ENCODE results near the gene CHSY1. TPM values are rescaled to one million over a fixed set of nuclear protein-coding genes. Genes with fewer than 3 reads are reported as not detected.

The CHSY1 gene
- total RNA-seq, 2 donors from 2014 or later: 10.5 to 12.9 TPM

- no peak for ATAC-seq
- H3K4me3 Mint-ChIP-seq: no peak overlapping the region
- DNase-seq: no peak
- peak overlapping the region; percentile 27 for H3K27ac Mint-ChIP-seq
- H3K36me3 Mint-ChIP-seq (ENCODE audit: low read depth): peaks cover 2% of the 10 kb centered on the region
- H3K4me1 Mint-ChIP-seq: peaks cover 24% of the 10 kb centered on the region
- H3K27me3 Mint-ChIP-seq: no peaks in the 10 kb centered on the region
- no peaks in the 10 kb centered on the region for H3K9me3 ChIP-seq (ENCODE audit: control insufficient read depth, low read length, poor library complexity, severe bottlenecking)
These were observed 71.1 kb downstream of the CHSY1 start for GRCh38 chr15:101180620-101181307.

GRCh38 chr15:101179341-101180153 is 72.3 kb downstream of the CHSY1 start:
- no peaks in the 10 kb centered on the region for H3K27me3 Mint-ChIP-seq
- peak overlapping the region; percentile 27 for H3K27ac Mint-ChIP-seq
- no peak for ATAC-seq
- no peaks in the 10 kb centered on the region for H3K9me3 ChIP-seq (ENCODE audit: control insufficient read depth, low read length, poor library complexity, severe bottlenecking)
- peaks cover 2% of the 10 kb centered on the region for H3K36me3 Mint-ChIP-seq (ENCODE audit: low read depth)
- peaks cover 19% of the 10 kb centered on the region for H3K4me1 Mint-ChIP-seq
- H3K4me3 Mint-ChIP-seq: no peak overlapping the region
- no peak for DNase-seq

DNA sequence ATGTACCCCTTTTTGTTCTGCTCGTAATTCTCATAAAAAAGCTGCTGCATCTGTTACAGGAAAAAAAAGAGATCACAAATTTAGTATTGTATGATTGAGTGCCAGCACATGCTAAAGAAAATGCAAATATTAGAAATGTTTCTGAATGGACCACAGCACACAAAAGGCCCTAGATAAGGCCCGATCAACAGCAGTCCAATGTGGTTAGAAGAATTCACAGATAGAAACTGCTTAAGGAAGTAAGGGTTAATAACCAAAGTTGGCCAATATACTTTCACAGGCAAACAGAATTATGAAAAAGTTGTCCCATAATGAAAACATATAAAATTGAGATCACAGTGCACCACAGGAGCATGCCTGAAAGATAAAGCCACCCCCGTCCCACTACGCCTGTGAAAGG is 72.9 kb downstream of the CHSY1 start:
- DNase-seq (no peak), ATAC-seq (no peak)
- Mint-ChIP-seq H3K27me3 (no peaks in the 10 kb centered on the region), H3K36me3 (ENCODE audit: low read depth) (peaks cover 2% of the 10 kb centered on the region), H3K4me1 (peaks cover 19% of the 10 kb centered on the region), H3K4me3 (no peak overlapping the region), H3K27ac (no peak overlapping the region)
- no peaks in the 10 kb centered on the region for H3K9me3 ChIP-seq (ENCODE audit: control insufficient read depth, low read length, poor library complexity, severe bottlenecking)

GRCh38 chr15:101178479-101178878 is 73.4 kb downstream of the CHSY1 start:
- Mint-ChIP-seq H3K36me3 (ENCODE audit: low read depth) (peaks cover 2% of the 10 kb centered on the region), H3K4me1 (peaks cover 18% of the 10 kb centered on the region)

GRCh38 chr15:101177866-101178265 is 74.0 kb downstream of the CHSY1 start:
- no peaks in the 10 kb centered on the region for H3K9me3 ChIP-seq (ENCODE audit: control insufficient read depth, low read length, poor library complexity, severe bottlenecking)
- Mint-ChIP-seq H3K4me3 (no peak overlapping the region), H3K27ac (no peak overlapping the region), H3K4me1 (peaks cover 14% of the 10 kb centered on the region), H3K36me3 (ENCODE audit: low read depth) (peaks cover 2% of the 10 kb centered on the region), H3K27me3 (no peaks in the 10 kb centered on the region)
- DNase-seq (no peak), ATAC-seq (no peak)

More at GRCh38 chr15:101178479-101178878, 73.4 kb downstream of the CHSY1 start:
- DNase-seq (no peak), ATAC-seq (no peak)
- Mint-ChIP-seq H3K27me3 (no peaks in the 10 kb centered on the region), H3K4me3 (no peak overlapping the region), H3K27ac (no peak overlapping the region)
- no peaks in the 10 kb centered on the region for H3K9me3 ChIP-seq (ENCODE audit: control insufficient read depth, low read length, poor library complexity, severe bottlenecking)

DNA sequence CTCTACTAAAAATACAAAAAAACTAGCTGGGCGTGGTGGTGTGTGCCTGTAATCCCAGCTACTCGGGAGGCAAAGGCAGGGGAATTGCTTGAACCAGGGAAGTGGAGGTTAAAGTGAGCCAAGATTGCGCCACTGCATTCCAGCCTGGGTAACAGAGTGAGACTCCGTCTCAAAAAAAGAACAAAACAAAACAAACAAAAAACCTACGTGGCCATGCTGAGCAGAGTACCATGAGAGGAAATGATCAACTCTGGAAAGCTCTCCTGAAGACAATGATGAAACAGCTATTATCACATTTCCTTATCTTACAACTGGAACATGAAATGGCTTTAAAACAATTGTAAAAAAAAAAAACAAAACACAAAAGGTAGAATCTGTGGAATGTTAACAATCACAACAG is 75.2 kb downstream of the CHSY1 start:
- no peak for ATAC-seq
- Mint-ChIP-seq H3K27ac (peak overlapping the region; percentile 34), H3K4me3 (no peak overlapping the region), H3K4me1 (peaks cover 13% of the 10 kb centered on the region), H3K27me3 (no peaks in the 10 kb centered on the region), H3K36me3 (ENCODE audit: low read depth) (peaks cover under 1% of the 10 kb centered on the region)
- DNase-seq: no peak
- H3K9me3 ChIP-seq (ENCODE audit: control insufficient read depth, low read length, poor library complexity, severe bottlenecking): no peaks in the 10 kb centered on the region

DNA sequence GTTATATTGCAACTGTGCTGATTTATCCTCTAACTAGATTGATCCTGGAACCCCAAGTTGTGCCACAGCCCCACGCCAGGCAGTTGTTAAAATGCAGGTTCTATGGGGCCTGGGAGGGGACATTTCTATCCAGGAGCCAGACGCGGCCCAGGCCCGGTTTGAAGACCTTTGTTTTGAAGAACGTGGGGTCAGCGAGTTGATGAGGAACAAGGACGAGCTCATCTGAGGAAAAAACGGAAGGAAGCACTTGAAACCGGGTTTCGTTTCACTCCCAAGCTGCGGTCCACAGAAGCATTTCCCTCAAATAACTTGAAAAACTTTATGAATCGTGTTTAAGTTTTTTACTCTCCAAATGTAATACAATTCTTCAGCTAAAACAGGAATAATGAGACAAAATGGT is 76.4 kb downstream of the CHSY1 start:
- Mint-ChIP-seq H3K27ac (no peak overlapping the region), H3K27me3 (no peaks in the 10 kb centered on the region), H3K4me1 (peaks cover 7% of the 10 kb centered on the region), H3K36me3 (ENCODE audit: low read depth) (no peaks in the 10 kb centered on the region), H3K4me3 (no peak overlapping the region)
- no peaks in the 10 kb centered on the region for H3K9me3 ChIP-seq (ENCODE audit: control insufficient read depth, low read length, poor library complexity, severe bottlenecking)
- ATAC-seq (no peak), DNase-seq (no peak)

GRCh38 chr15:101174152-101174920 is 77.5 kb downstream of the CHSY1 start:
- H3K4me3 Mint-ChIP-seq: peak overlapping the region; percentile 12
- H3K4me1 Mint-ChIP-seq: peaks cover 10% of the 10 kb centered on the region
- no peak overlapping the region for H3K27ac Mint-ChIP-seq
- H3K9me3 ChIP-seq (ENCODE audit: control insufficient read depth, low read length, poor library complexity, severe bottlenecking): no peaks in the 10 kb centered on the region
- DNase-seq (no peak), ATAC-seq (no peak)
- no peaks in the 10 kb centered on the region for H3K27me3 Mint-ChIP-seq
- no peaks in the 10 kb centered on the region for H3K36me3 Mint-ChIP-seq (ENCODE audit: low read depth)

- Mint-ChIP-seq H3K4me1 (peaks cover 17% of the 10 kb centered on the region), H3K4me3 (no peak overlapping the region), H3K27me3 (no peaks in the 10 kb centered on the region), H3K36me3 (ENCODE audit: low read depth) (no peaks in the 10 kb centered on the region), H3K27ac (no peak overlapping the region)
- no peaks in the 10 kb centered on the region for H3K9me3 ChIP-seq (ENCODE audit: control insufficient read depth, low read length, poor library complexity, severe bottlenecking)
- DNase-seq (no peak), ATAC-seq (no peak)
These were observed 78.4 kb downstream of the CHSY1 start for GRCh38 chr15:101173233-101174119.

DNA sequence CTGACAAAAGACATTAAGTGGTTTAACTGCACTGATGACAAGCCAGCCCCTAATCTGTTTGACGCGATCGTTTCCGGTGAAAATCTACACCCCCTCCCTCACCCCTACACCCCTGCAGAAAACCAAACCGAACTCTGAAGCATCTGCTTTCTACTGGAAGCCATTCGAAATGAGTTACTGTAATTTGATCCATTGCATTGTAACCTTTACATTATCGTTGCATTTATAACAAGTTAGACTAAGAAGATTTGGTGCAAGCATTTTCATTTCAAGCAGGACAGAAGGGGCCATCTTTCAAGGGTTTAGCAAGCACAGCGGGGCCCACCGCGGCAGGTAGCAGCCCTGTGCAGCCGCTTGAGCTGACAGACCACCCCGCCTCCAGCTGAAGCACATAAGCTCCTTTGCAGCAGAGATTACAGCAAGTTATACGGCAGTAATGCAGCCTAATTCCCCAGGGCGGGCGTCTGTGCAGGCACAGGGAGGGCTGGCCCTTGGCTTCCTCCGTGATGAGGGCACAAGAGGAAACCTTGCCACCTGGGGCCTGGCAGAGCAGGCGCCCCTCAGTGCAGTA is 79.3 kb downstream of the CHSY1 start:
- ATAC-seq (no peak), DNase-seq (no peak)
- H3K4me1 Mint-ChIP-seq: peaks cover 24% of the 10 kb centered on the region
- no peaks in the 10 kb centered on the region for H3K36me3 Mint-ChIP-seq (ENCODE audit: low read depth)
- no peaks in the 10 kb centered on the region for H3K9me3 ChIP-seq (ENCODE audit: control insufficient read depth, low read length, poor library complexity, severe bottlenecking)
- H3K27ac Mint-ChIP-seq: no peak overlapping the region
- no peaks in the 10 kb centered on the region for H3K27me3 Mint-ChIP-seq
- H3K4me3 Mint-ChIP-seq: no peak overlapping the region

DNA sequence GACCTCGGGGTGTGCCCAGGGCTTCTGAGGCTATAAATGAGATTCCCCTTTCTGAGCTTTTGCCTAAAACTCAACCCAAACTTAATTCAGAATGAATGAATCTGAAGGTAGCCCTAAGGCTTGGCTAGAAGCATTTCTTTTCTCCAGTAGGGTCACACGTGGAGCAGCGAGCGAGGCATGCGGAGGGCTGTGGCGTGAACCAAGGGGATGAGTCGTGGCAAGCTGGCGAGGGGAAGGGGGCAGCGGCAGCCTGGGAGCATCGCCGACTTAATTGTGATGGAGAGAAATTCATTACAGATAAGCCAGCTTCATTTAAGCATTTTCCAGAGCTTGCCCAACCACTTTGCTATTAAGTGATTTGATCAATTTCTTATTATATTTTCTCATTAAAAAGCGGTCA is 79.9 kb downstream of the CHSY1 start:
- H3K4me3 Mint-ChIP-seq: no peak overlapping the region
- H3K36me3 Mint-ChIP-seq (ENCODE audit: low read depth): no peaks in the 10 kb centered on the region
- DNase-seq: no peak
- H3K4me1 Mint-ChIP-seq: peaks cover 26% of the 10 kb centered on the region
- no peaks in the 10 kb centered on the region for H3K27me3 Mint-ChIP-seq
- H3K27ac Mint-ChIP-seq: no peak overlapping the region
- ATAC-seq: no peak
- H3K9me3 ChIP-seq (ENCODE audit: control insufficient read depth, low read length, poor library complexity, severe bottlenecking): no peaks in the 10 kb centered on the region

DNA sequence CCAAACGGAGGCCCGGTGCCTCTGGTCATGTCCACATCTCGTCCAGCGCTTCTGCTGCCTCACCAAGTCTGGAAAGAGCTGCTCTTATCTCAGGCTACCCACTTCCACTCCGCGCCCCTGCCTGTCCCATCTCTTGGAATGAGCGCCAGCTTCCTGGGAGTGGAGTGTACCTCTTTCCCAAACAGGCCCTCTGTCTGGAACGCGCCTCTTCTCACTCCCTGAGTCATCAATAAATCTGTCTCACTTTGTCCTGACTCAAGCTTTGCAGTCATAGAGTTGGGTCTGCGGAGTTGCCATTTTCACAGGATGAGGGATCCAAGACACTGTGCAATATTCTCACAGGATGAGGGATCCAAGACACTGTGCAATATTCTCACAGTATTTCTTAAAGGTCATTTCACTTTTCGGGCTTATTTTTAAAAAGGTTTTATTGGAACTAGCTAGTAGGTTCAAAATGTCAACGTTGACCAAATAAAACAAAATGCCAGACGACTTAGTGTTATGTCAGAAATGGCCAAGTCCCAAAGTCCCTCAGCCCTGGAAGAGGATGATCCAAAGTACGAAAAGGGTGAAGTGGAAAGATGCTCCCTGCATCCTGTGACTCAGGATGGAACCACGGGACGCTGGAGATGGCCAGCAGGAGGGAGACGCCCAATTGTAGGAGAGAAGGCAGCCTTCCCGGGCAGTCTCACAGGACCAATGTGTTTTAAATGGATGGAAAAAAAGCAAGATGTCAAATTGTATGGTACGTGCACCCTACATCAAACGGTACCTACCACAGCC is 81.1 kb downstream of the CHSY1 start:
- peaks cover 24% of the 10 kb centered on the region for H3K4me1 Mint-ChIP-seq
- H3K4me3 Mint-ChIP-seq: no peak overlapping the region
- H3K27me3 Mint-ChIP-seq: no peaks in the 10 kb centered on the region
- no peaks in the 10 kb centered on the region for H3K36me3 Mint-ChIP-seq (ENCODE audit: low read depth)
- ATAC-seq: no peak
- no peak overlapping the region for H3K27ac Mint-ChIP-seq
- DNase-seq: no peak
- no peaks in the 10 kb centered on the region for H3K9me3 ChIP-seq (ENCODE audit: control insufficient read depth, low read length, poor library complexity, severe bottlenecking)

Data from T-helper 17 cell (primary cell).